ENCODE results near the gene ALG11.

DNA sequence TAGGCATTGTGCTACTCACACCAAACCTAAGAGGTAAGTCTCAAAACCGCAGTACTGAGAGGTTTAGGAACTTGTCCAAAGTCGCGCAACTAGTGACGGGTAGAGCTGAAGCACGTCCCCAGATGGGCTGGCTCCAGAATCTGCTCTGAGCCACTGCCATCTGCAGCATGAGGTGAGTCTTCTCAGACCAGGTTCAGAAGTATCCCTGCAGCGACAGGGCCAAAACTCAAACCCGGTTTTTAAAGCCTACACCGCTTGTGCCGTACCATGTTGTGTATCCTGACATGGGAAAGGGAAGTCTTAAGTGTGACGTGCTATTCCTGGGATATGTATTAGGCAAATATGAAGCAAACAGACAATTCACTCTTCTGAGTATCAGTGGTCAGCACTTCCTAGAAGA is 46.0 kb upstream of the ALG11 start:
- no peak for TF ChIP-seq POLR2AphosphoS5 (IDR thresholded peaks at IDR 0.05; ENCODE audit: low read depth)
- TF ChIP-seq EZH2phosphoT487 (IDR thresholded peaks at IDR 0.05; ENCODE audit: unreplicated experiment), result no peak
- no peak for TF ChIP-seq EZH2 (IDR thresholded peaks at IDR 0.05; ENCODE audit: low read depth, unreplicated experiment)
- TF ChIP-seq, protein P1, sequence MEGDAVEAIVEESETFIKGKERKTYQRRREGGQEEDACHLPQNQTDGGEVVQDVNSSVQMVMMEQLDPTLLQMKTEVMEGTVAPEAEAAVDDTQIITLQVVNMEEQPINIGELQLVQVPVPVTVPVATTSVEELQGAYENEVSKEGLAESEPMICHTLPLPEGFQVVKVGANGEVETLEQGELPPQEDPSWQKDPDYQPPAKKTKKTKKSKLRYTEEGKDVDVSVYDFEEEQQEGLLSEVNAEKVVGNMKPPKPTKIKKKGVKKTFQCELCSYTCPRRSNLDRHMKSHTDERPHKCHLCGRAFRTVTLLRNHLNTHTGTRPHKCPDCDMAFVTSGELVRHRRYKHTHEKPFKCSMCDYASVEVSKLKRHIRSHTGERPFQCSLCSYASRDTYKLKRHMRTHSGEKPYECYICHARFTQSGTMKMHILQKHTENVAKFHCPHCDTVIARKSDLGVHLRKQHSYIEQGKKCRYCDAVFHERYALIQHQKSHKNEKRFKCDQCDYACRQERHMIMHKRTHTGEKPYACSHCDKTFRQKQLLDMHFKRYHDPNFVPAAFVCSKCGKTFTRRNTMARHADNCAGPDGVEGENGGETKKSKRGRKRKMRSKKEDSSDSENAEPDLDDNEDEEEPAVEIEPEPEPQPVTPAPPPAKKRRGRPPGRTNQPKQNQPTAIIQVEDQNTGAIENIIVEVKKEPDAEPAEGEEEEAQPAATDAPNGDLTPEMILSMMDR (conservative IDR thresholded peaks at IDR 0.05; ENCODE audit: low read depth in 2 of 2), result no peak
- no peak for TF ChIP-seq CREB1 (CRISPR knock-in tag; IDR thresholded peaks at IDR 0.05; ENCODE audit: low read depth)
